Keratinocyte (primary cell): ENCODE data around the gene RAPGEF1. TPM values are rescaled to one million over a fixed set of nuclear protein-coding genes. Genes with fewer than 3 reads are reported as not detected.

ENCODE experiments used
- DNase-seq: peaks from one replicate; pipeline ENCODE4 v3.0.0-alpha.2; 2011; ENCODE audit warnings: low read depth, missing footprints, low spot score
- FAIRE-seq: peaks from 2 replicates; lab custom pipeline; 2011; peaks lifted over from hg19 to GRCh38; lab: Jason Lieb, UNC
- H2AFZ ChIP-seq: 2 replicates; pipeline ENCODE4 v1.6.0; 2012; ENCODE audit warnings: low read length, control low read depth, inconsistent platforms; ENCODE audit not compliant: control insufficient read depth
- H3K27ac ChIP-seq: 2 replicates; pipeline ENCODE4 v1.5.1; 2011; ENCODE audit warnings: low read length; ENCODE audit not compliant: control insufficient read depth, insufficient read depth
- H3K27me3 ChIP-seq: 3 replicates; pipeline ENCODE4 v1.6.0; 2011; ENCODE audit warnings: low read length; ENCODE audit not compliant: control insufficient read depth, insufficient read depth; ENCODE audit errors: extremely low read depth
- H3K36me3 ChIP-seq, 2 experiments: 2 replicates in 1 of 2; 3 replicates in 1 of 2; pipeline ENCODE4 v1.5.1; 2011; ENCODE audit warnings: low read length in 2 of 2, mild to moderate bottlenecking in 1 of 2; ENCODE audit not compliant: control insufficient read depth in 2 of 2, insufficient read depth in 2 of 2; ENCODE audit errors: extremely low read depth in 1 of 2
- H3K4me1 ChIP-seq: 3 replicates; pipeline ENCODE4 v1.5.1; 2011; ENCODE audit warnings: low read length; ENCODE audit not compliant: control insufficient read depth, insufficient read depth; ENCODE audit errors: extremely low read depth
- H3K4me2 ChIP-seq: 3 replicates; pipeline ENCODE4 v1.6.0; 2011; ENCODE audit warnings: low read depth, low read length; ENCODE audit not compliant: control insufficient read depth, insufficient read depth; ENCODE audit errors: extremely low read depth
- H3K4me3 ChIP-seq, 3 experiments: fragments of 200-600 bp in 1 of 3; sonication (generic) in 1 of 3; 2 replicates in 2 of 3; 3 replicates in 1 of 3; pipeline ENCODE4 v1.5.1; 2011 to 2016; ENCODE audit warnings: low read length in 3 of 3, mild to moderate bottlenecking in 3 of 3, control low read depth in 2 of 3, inconsistent platforms in 1 of 3, low read depth in 1 of 3, mixed read lengths in 1 of 3, mixed run types in 1 of 3, moderate library complexity in 1 of 3; ENCODE audit not compliant: control insufficient read depth in 2 of 3, insufficient read depth in 2 of 3; ENCODE audit errors: extremely low read depth in 1 of 3
- H3K79me2 ChIP-seq: 2 replicates; pipeline ENCODE4 v1.6.0; 2012; ENCODE audit warnings: low read length; ENCODE audit not compliant: control insufficient read depth, insufficient read depth
- H3K9ac ChIP-seq: 3 replicates; pipeline ENCODE4 v1.6.0; 2011; ENCODE audit warnings: low read length; ENCODE audit not compliant: control insufficient read depth, insufficient read depth; ENCODE audit errors: extremely low read depth
- H3K9me1 ChIP-seq: 3 replicates; pipeline ENCODE4 v1.6.0; 2011; ENCODE audit warnings: low read length; ENCODE audit not compliant: control insufficient read depth, insufficient read depth; ENCODE audit errors: extremely low read depth
- H3K9me3 ChIP-seq: 2 replicates; pipeline ENCODE4 v1.5.1; 2012; ENCODE audit warnings: low read depth, low read length; ENCODE audit not compliant: control insufficient read depth
- H4K20me1 ChIP-seq: 3 replicates; pipeline ENCODE4 v1.6.0; 2011; ENCODE audit warnings: low read length; ENCODE audit not compliant: control insufficient read depth, insufficient read depth; ENCODE audit errors: extremely low read depth
- CTCF ChIP-seq, 3 experiments: IDR thresholded peaks in 1 of 3; conservative IDR thresholded peaks in 1 of 3; optimal IDR thresholded peaks in 1 of 3; 2 replicates in 2 of 3; 3 replicates in 1 of 3; pipeline versions ENCODE3 to v1.5.1; 2011; ENCODE audit warnings: low read length in 3 of 3, mild to moderate bottlenecking in 3 of 3, moderate library complexity in 2 of 3, control low read depth in 1 of 3, inconsistent platforms in 1 of 3; ENCODE audit not compliant: insufficient read depth in 2 of 3; ENCODE audit errors: extremely low read depth in 1 of 3
- EZH2 ChIP-seq: IDR thresholded peaks from one replicate; pipeline ENCODE4 v1.6.1; 2012; ENCODE audit warnings: inconsistent platforms, mild to moderate bottlenecking, low read length, moderate library complexity
- dilution Hi-C: fragments of 300-500 bp; cut with MboI; formaldehyde crosslinking; loops from one replicate; pipeline ENCODE4 v1.7.0; 2020; ENCODE audit warnings: low sequenced_read_pairs; ENCODE audit not compliant: extremely low pct_ligation_motif_present
- polyA plus RNA-seq, 5 experiments: library from polyadenylated mRNA; depleted of rRNA in 3 of 5; stranded (reverse) in 3 of 5; stranded (forward) in 1 of 5; unstranded in 1 of 5; fragments of >200 nt; gene quantifications; 1 replicate in 1 of 5; 2 replicates in 3 of 5; 3 replicates in 1 of 5; pipeline versions ENCODE4 v1.2.1 to v1.2.3, GENCODE V29; 2011 to 2012; ENCODE audit warnings: missing spikeins in 2 of 5, low read depth in 1 of 5, low replicate concordance in 1 of 5

RAPGEF1 gene
- polyA plus RNA-seq, 1 donor (not counting 4 experiments of a cell fraction or from before 2014, with no cell fraction given): 18.5 TPM

DNA sequence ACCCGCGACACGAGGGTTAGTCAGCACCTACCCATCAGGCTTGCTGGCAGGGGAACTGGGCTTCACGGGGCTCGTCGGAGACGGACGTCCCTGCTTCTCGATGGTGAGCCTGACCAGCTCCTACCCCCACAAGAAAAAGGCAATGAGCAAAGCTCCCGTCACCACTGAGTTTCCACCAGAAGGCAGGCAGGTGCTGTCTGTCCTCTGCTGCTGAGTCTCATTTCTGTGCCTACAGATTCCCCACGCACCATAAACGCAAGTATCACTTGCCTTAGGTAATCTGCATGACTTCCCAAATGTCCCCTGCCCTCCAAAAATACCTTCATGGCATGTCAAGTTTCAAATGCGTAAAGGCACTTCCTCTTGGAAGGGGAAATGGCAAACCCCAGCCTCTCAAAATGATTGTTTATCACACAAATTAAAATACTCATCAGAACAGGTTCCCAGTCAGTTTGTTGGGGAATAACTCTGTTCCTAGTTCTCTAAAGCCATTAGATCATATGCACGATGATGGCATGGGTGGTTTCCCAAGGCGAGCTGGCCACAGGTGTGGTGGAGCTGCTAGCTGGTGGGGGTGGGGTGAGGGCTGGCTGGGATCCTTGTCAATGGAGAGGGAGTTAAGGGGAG is 109.6 kb downstream of the RAPGEF1 start:
- H3K9me1 ChIP-seq: no peaks in the 10 kb centered on the region
- DNase-seq: no peak
- TF ChIP-seq EZH2: no peak
- no peak for TF ChIP-seq CTCF (optimal IDR thresholded peaks at IDR 0.05 in 1 of 3, IDR thresholded peaks at IDR 0.05 in 1 of 3, conservative IDR thresholded peaks at IDR 0.05 in 1 of 3; ENCODE audit: extremely low read depth in 1 of 3, insufficient read depth in 2 of 3, low read length in 3 of 3)
- H3K9ac ChIP-seq: no peak overlapping the region
- no peak overlapping the region for H3K4me2 ChIP-seq
- H3K4me1 ChIP-seq: peaks cover 25% of the 10 kb centered on the region
- no peak overlapping the region for H3K27ac ChIP-seq
- no peak overlapping the region for H3K4me3 ChIP-seq
- H3K36me3 ChIP-seq: peaks cover 7% of the 10 kb centered on the region in 2 experiments
- dilution Hi-C loops: no loop called here
- no peaks in the 10 kb centered on the region for H3K27me3 ChIP-seq
- no peak overlapping the region for H2AFZ ChIP-seq
- no peak for FAIRE-seq
- H3K9me3 ChIP-seq: no peaks in the 10 kb centered on the region
- no peaks in the 10 kb centered on the region for H4K20me1 ChIP-seq
- H3K79me2 ChIP-seq: peaks cover 2% of the 10 kb centered on the region

- Histone ChIP-seq H4K20me1 (no peaks in the 10 kb centered on the region), H3K9me1 (no peaks in the 10 kb centered on the region), H3K36me3 (peaks cover 8 to 12% of the 10 kb centered on the region in 2 experiments), H3K4me3 (no peak overlapping the region), H3K9ac (no peak overlapping the region), H3K27ac (no peak overlapping the region), H3K27me3 (no peaks in the 10 kb centered on the region), H3K4me2 (no peak overlapping the region), H3K79me2 (peaks cover 2% of the 10 kb centered on the region), H2AFZ (no peak overlapping the region), H3K9me3 (no peaks in the 10 kb centered on the region), H3K4me1 (peaks cover 20% of the 10 kb centered on the region)
- FAIRE-seq (no peak), DNase-seq (no peak)
- TF ChIP-seq EZH2 (no peak), CTCF (optimal IDR thresholded peaks at IDR 0.05 in 1 of 3, IDR thresholded peaks at IDR 0.05 in 1 of 3, conservative IDR thresholded peaks at IDR 0.05 in 1 of 3; ENCODE audit: extremely low read depth in 1 of 3, insufficient read depth in 2 of 3, low read length in 3 of 3) (no peak)
- dilution Hi-C loops: no loop called here
Measured at GRCh38 chr9:131629825-131630204, 110.1 kb downstream of the RAPGEF1 start.
